Neural progenitor cell (in vitro differentiated cells): Measurements from ENCODE around the gene NOS1AP. TPM values are rescaled to one million over a fixed set of nuclear protein-coding genes. Genes with fewer than 3 reads are reported as not detected.

Source experiments
- DNase-seq: peaks from one replicate; pipeline ENCODE4 v3.0.0-alpha.2; 2016; ENCODE audit warnings: low spot score
- H2AFZ ChIP-seq: fragments of 200-600 bp; sonication (generic); replicated peaks from 2 replicates; pipeline ENCODE4 v1.6.1; 2016; ENCODE audit warnings: antibody characterized with exemption
- H3F3A ChIP-seq: fragments of 200-600 bp; sonication (generic); 2 replicates; pipeline ENCODE4 v1.6.1; 2016; ENCODE audit warnings: antibody characterized with exemption, low read depth
- H3K27ac ChIP-seq: fragments of 200-600 bp; sonication (generic); 2 replicates; pipeline ENCODE4 v1.5.1; 2016; ENCODE audit warnings: mild to moderate bottlenecking
- H3K27me3 ChIP-seq: fragments of 200-600 bp; sonication (generic); 2 replicates; pipeline ENCODE4 v1.6.1; 2016; ENCODE audit warnings: mild to moderate bottlenecking, moderate library complexity
- H3K36me3 ChIP-seq: fragments of 200-600 bp; sonication (generic); 2 replicates; pipeline ENCODE4 v1.5.1; 2016
- H3K4me1 ChIP-seq: fragments of 200-600 bp; sonication (generic); 2 replicates; pipeline ENCODE4 v1.6.1; 2016; ENCODE audit warnings: mixed run types
- H3K4me2 ChIP-seq: fragments of 200-600 bp; sonication (generic); 2 replicates; pipeline ENCODE4 v1.6.1; 2016
- H3K4me3 ChIP-seq: fragments of 200-600 bp; sonication (generic); 2 replicates; pipeline ENCODE4 v1.5.1; 2016
- H3K79me2 ChIP-seq: fragments of 200-600 bp; sonication (generic); 2 replicates; pipeline ENCODE4 v1.6.1; 2016; ENCODE audit warnings: low read depth
- H3K9ac ChIP-seq: fragments of 200-600 bp; sonication (generic); 2 replicates; pipeline ENCODE4 v1.6.1; 2016
- H3K9me3 ChIP-seq: fragments of 200-600 bp; sonication (generic); 2 replicates; pipeline ENCODE4 v1.5.1; 2016; ENCODE audit warnings: low read depth
- H4K20me1 ChIP-seq: fragments of 200-600 bp; sonication (generic); 2 replicates; pipeline ENCODE4 v1.6.1; 2016; ENCODE audit warnings: low read depth
- H3K27ac Mint-ChIP-seq: 3 replicates; pipeline ENCODE4 v1.8.0; 2021; ENCODE audit warnings: mixed read lengths
- H3K27me3 Mint-ChIP-seq: 2 replicates; pipeline ENCODE4 v1.8.0; 2022; ENCODE audit warnings: low read depth, mild to moderate bottlenecking, inconsistent platforms, moderate library complexity, mixed read lengths; ENCODE audit not compliant: insufficient read depth
- H3K36me3 Mint-ChIP-seq: 3 replicates; pipeline ENCODE4 v1.8.0; 2021; ENCODE audit warnings: mixed read lengths
- H3K4me1 Mint-ChIP-seq: 3 replicates; pipeline ENCODE4 v1.8.0; 2021; ENCODE audit warnings: mixed read lengths
- H3K4me3 Mint-ChIP-seq: 3 replicates; pipeline ENCODE4 v1.8.0; 2021; ENCODE audit warnings: mild to moderate bottlenecking, moderate library complexity, mixed read lengths
- H3K9me3 Mint-ChIP-seq: 3 replicates; pipeline ENCODE4 v1.8.0; 2020; ENCODE audit warnings: mixed read lengths
- CTCF ChIP-seq: fragments of 200-600 bp; sonication (generic); IDR thresholded peaks from 2 replicates; pipeline ENCODE4 v1.5.1; 2017; ENCODE audit warnings: antibody characterized with exemption, mild to moderate bottlenecking
- EZH2 ChIP-seq: fragments of 200-600 bp; sonication (generic); IDR thresholded peaks from 2 replicates; pipeline ENCODE4 v1.6.1; 2017; ENCODE audit warnings: antibody characterized with exemption, mild to moderate bottlenecking, moderate library complexity
- EZH2phosphoT487 ChIP-seq: fragments of 200-600 bp; sonication (generic); IDR thresholded peaks from 2 replicates; pipeline ENCODE4 v1.6.1; 2017; ENCODE audit warnings: antibody characterized with exemption
- total RNA-seq: library from RNA; depleted of rRNA; stranded (reverse); fragments of >200 nt; gene quantifications from 2 replicates; pipeline ENCODE4 v1.2.3, GENCODE V29; 2015; ENCODE audit warnings: low replicate concordance

Gene NOS1AP
- total RNA-seq, 1 donor from 2014 or later = 2.4 TPM

DNA sequence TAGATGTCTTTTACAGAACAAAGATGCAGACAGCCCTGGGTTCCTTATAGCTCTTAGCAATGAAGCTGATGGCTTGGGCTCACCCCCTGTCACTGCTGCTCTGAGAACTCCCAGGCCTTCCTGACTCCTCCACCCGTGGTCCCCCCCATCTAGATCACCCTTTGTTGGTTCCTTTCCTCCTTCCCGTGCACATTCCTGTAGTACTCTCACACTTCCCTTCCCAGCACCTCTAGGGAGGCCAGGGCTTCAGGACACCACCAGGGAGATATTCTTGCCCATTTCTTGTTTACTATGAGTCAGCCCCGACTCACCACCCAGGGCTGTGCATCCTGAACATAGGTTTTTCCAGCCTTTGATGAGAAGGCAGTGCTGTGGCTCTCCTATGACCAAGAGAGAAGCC is 14.4 kb upstream of the NOS1AP start:
- H3K27ac Mint-ChIP-seq = no peak overlapping the region
- no peaks in the 10 kb centered on the region for H4K20me1 ChIP-seq
- no peaks in the 10 kb centered on the region for H3F3A ChIP-seq
- no peak for DNase-seq
- no peak overlapping the region for H2AFZ ChIP-seq
- no peak overlapping the region for H3K4me2 ChIP-seq
- H3K36me3 ChIP-seq = no peaks in the 10 kb centered on the region
- H3K4me1 Mint-ChIP-seq = peaks cover 15% of the 10 kb centered on the region
- no peak overlapping the region for H3K9ac ChIP-seq
- H3K27ac ChIP-seq = no peak overlapping the region
- no peaks in the 10 kb centered on the region for H3K79me2 ChIP-seq
- no peaks in the 10 kb centered on the region for H3K9me3 Mint-ChIP-seq
- TF ChIP-seq EZH2phosphoT487 = no peak
- H3K4me3 Mint-ChIP-seq = no peak overlapping the region
- no peaks in the 10 kb centered on the region for H3K9me3 ChIP-seq
- H3K27me3 Mint-ChIP-seq = peaks cover 5% of the 10 kb centered on the region
- no peaks in the 10 kb centered on the region for H3K36me3 Mint-ChIP-seq
- H3K4me1 ChIP-seq = no peaks in the 10 kb centered on the region
- no peak overlapping the region for H3K4me3 ChIP-seq
- H3K27me3 ChIP-seq = no peaks in the 10 kb centered on the region

DNA sequence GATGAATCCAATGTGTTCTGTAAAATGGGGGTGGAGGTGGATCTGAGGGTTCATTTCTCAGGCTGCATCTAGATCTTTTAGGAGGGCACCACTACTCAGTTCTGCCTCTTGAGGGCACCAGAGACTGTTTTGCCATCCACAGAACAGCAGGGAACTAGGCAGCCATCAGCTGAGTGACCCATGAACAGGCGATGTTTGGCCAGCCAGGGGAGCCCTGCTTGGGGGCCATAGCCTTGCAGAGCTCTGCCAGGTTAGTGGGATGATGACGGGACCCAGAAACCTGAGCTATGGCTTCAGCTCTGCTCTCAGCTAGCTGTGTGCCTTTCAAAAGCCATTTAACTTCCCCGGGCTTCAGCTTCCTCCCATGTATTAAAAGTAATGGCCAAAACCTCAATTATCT is 13.4 kb upstream of the NOS1AP start:
- Histone ChIP-seq H3K9me3 (no peaks in the 10 kb centered on the region), H3K36me3 (no peaks in the 10 kb centered on the region), H3K4me3 (no peak overlapping the region), H3K27ac (no peak overlapping the region), H2AFZ (peak overlapping the region; percentile 61), H3K79me2 (no peaks in the 10 kb centered on the region), H3K4me1 (no peaks in the 10 kb centered on the region), H3K27me3 (no peaks in the 10 kb centered on the region), H3F3A (no peaks in the 10 kb centered on the region), H3K4me2 (no peak overlapping the region), H4K20me1 (no peaks in the 10 kb centered on the region), H3K9ac (no peak overlapping the region)
- Mint-ChIP-seq H3K4me1 (peaks cover 15% of the 10 kb centered on the region), H3K9me3 (no peaks in the 10 kb centered on the region), H3K27me3 (peaks cover 5% of the 10 kb centered on the region), H3K27ac (no peak overlapping the region), H3K4me3 (no peak overlapping the region), H3K36me3 (no peaks in the 10 kb centered on the region)
- DNase-seq = peak; percentile 83
- TF ChIP-seq EZH2phosphoT487 (no peak), CTCF (peak; percentile 96), EZH2 (no peak)

DNA sequence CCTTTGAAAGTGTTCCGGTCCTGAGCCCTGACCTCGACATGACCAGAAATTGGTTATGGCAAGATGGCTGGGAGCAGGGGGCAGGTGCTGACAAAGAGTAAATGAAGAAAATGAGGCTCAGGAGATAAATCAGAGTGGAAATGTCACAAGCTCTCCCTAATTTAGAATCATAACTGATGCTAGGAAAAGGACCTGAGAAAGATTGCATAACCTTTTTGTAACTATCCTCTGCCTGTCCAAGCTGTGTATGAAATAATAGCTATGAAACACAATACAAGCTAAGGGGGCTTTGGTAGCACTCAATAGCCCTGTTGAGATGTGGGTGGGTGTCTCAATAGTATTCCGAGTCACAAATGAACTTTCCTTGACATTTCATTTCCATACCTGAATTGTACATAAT is 12.9 kb upstream of the NOS1AP start:
- Histone ChIP-seq H3K4me2 (no peak overlapping the region), H3K27me3 (no peaks in the 10 kb centered on the region), H3F3A (no peaks in the 10 kb centered on the region), H3K4me1 (no peaks in the 10 kb centered on the region), H3K4me3 (no peak overlapping the region), H3K9ac (no peak overlapping the region), H4K20me1 (no peaks in the 10 kb centered on the region), H3K36me3 (no peaks in the 10 kb centered on the region), H3K79me2 (no peaks in the 10 kb centered on the region), H3K9me3 (no peaks in the 10 kb centered on the region), H3K27ac (no peak overlapping the region), H2AFZ (no peak overlapping the region)
- H3K36me3 Mint-ChIP-seq = no peaks in the 10 kb centered on the region
- no peak for TF ChIP-seq CTCF
- TF ChIP-seq EZH2phosphoT487 = no peak
- no peak for TF ChIP-seq EZH2
- H3K27ac Mint-ChIP-seq = no peak overlapping the region
- H3K4me3 Mint-ChIP-seq = no peak overlapping the region
- no peaks in the 10 kb centered on the region for H3K9me3 Mint-ChIP-seq
- no peak for DNase-seq
- peaks cover 15% of the 10 kb centered on the region for H3K4me1 Mint-ChIP-seq
- H3K27me3 Mint-ChIP-seq = peaks cover 5% of the 10 kb centered on the region

- no peaks in the 10 kb centered on the region for H3K36me3 Mint-ChIP-seq
- TF ChIP-seq EZH2 (no peak), CTCF (no peak), EZH2phosphoT487 (no peak)
- DNase-seq = no peak
- peak overlapping the region; percentile 82 for H3K27ac Mint-ChIP-seq
- H2AFZ ChIP-seq = no peak overlapping the region
- no peaks in the 10 kb centered on the region for H3K36me3 ChIP-seq
- peaks cover 4% of the 10 kb centered on the region for H3F3A ChIP-seq
- H3K9me3 Mint-ChIP-seq = no peaks in the 10 kb centered on the region
- no peak overlapping the region for H3K9ac ChIP-seq
- H3K4me3 ChIP-seq = no peak overlapping the region
- no peak overlapping the region for H3K4me3 Mint-ChIP-seq
- peaks cover 45% of the 10 kb centered on the region for H3K4me1 Mint-ChIP-seq
- H3K27ac ChIP-seq = no peak overlapping the region
- no peak overlapping the region for H3K4me2 ChIP-seq
- peaks cover 8% of the 10 kb centered on the region for H3K27me3 Mint-ChIP-seq
- no peaks in the 10 kb centered on the region for H3K27me3 ChIP-seq
- no peaks in the 10 kb centered on the region for H4K20me1 ChIP-seq
- H3K9me3 ChIP-seq = no peaks in the 10 kb centered on the region
- H3K4me1 ChIP-seq = peaks cover 18% of the 10 kb centered on the region
- no peaks in the 10 kb centered on the region for H3K79me2 ChIP-seq
Observed at GRCh38 chr1:162059721-162060120, 9.8 kb upstream of the NOS1AP start.
